H1 (cell line): ENCODE measurements around the gene LARGE2. TPM values are rescaled to one million over a fixed set of nuclear protein-coding genes. Genes with fewer than 3 reads are reported as not detected.

Experiments
- CTCF ChIA-PET: fragments of 300-600 bp; sonication (Branson Sonifier 250); formaldehyde crosslinking; loops from one replicate; lab custom pipeline; 2021; ENCODE audit not compliant: partially characterized antibody; lab: Charles Lee
- POLR2A ChIA-PET: fragments of 300-600 bp; sonication (Branson Sonifier 250); formaldehyde crosslinking; loops from one replicate; lab custom pipeline; 2021; ENCODE audit warnings: inconsistent platforms; ENCODE audit not compliant: partially characterized antibody; lab: Charles Lee
- DNase-seq, 2 experiments: peaks; one replicate each; pipeline versions ENCODE4 v3.0.0 to v3.0.0-alpha.2; 2010 to 2022; ENCODE audit warnings: low spot score in 2 of 2, low read depth in 1 of 2, mixed read lengths in 1 of 2
- FAIRE-seq: peaks from 2 replicates; lab custom pipeline; 2011; peaks lifted over from hg19 to GRCh38; lab: Jason Lieb, UNC
- H2AFZ ChIP-seq: 2 replicates; pipeline ENCODE4 v1.8.1; 2012; ENCODE audit warnings: low read length, inconsistent platforms
- H2AK5ac ChIP-seq: 2 replicates; pipeline ENCODE4 v1.6.1; 2013; ENCODE audit warnings: low read depth, low read length
- H2BK120ac ChIP-seq: replicated peaks from 2 replicates; pipeline ENCODE3; 2013; ENCODE audit warnings: low read depth, low read length, inconsistent platforms
- H2BK12ac ChIP-seq: 2 replicates; pipeline ENCODE4 v1.6.1; 2013; ENCODE audit warnings: low read depth, low read length
- H2BK15ac ChIP-seq: 2 replicates; pipeline ENCODE4 v1.6.1; 2013; ENCODE audit warnings: low read length
- H2BK20ac ChIP-seq: 2 replicates; pipeline ENCODE4 v1.6.1; 2013; ENCODE audit warnings: low read length
- H2BK5ac ChIP-seq: 2 replicates; pipeline ENCODE4 v1.6.1; 2013; ENCODE audit warnings: low read depth, low read length
- H3K14ac ChIP-seq: 2 replicates; pipeline ENCODE4 v1.6.1; 2013; ENCODE audit warnings: inconsistent platforms; ENCODE audit not compliant: insufficient read length
- H3K18ac ChIP-seq: 2 replicates; pipeline ENCODE4 v1.6.1; 2013; ENCODE audit warnings: low read length; ENCODE audit errors: extremely low read depth
- H3K23ac ChIP-seq: 2 replicates; pipeline ENCODE4 v1.6.1; 2013; ENCODE audit warnings: inconsistent platforms; ENCODE audit not compliant: insufficient read length
- H3K23me2 ChIP-seq: 2 replicates; pipeline ENCODE4 v1.6.1; 2013; ENCODE audit warnings: low read depth, low read length
- H3K27ac ChIP-seq: 2 replicates; pipeline ENCODE4 v1.6.1; 2011; ENCODE audit warnings: low read depth, low read length, inconsistent platforms
- H3K27me3 ChIP-seq, 4 experiments: replicated peaks in 1 of 4; 1 replicate in 1 of 4; 2 replicates in 3 of 4; pipeline versions ENCODE4 v1.6.1 to v1.8.1; 2011 to 2013; ENCODE audit warnings: low read length in 3 of 4, mild to moderate bottlenecking in 3 of 4, inconsistent platforms in 2 of 4, mixed read lengths in 2 of 4, moderate library complexity in 1 of 4; ENCODE audit not compliant: control insufficient read depth in 3 of 4, insufficient read depth in 3 of 4; ENCODE audit errors: extremely low read depth in 1 of 4
- H3K36me3 ChIP-seq, 4 experiments: 2 replicates each; pipeline versions ENCODE4 v1.6.1 to v1.8.1; 2011 to 2013; ENCODE audit warnings: mild to moderate bottlenecking in 4 of 4, low read length in 3 of 4, moderate library complexity in 2 of 4, control low read depth in 1 of 4, inconsistent platforms in 1 of 4; ENCODE audit not compliant: insufficient read depth in 4 of 4, control insufficient read depth in 2 of 4
- H3K4ac ChIP-seq: replicated peaks from 2 replicates; pipeline ENCODE3; 2013; ENCODE audit warnings: low read length, low read depth, mixed read lengths, inconsistent platforms; ENCODE audit not compliant: insufficient read length
- H3K4me1 ChIP-seq, 4 experiments: replicated peaks in 1 of 4; 1 replicate in 1 of 4; 2 replicates in 3 of 4; pipeline versions ENCODE4 v1.6.1 to v1.8.1; 2011 to 2013; ENCODE audit warnings: low read length in 3 of 4, inconsistent platforms in 2 of 4, mixed read lengths in 1 of 4; ENCODE audit not compliant: insufficient read depth in 4 of 4, control insufficient read depth in 3 of 4
- H3K4me2 ChIP-seq, 2 experiments: 2 replicates each; pipeline versions ENCODE4 v1.6.1 to v1.8.1; 2011 to 2013; ENCODE audit warnings: low read depth in 2 of 2, low read length in 2 of 2, control low read depth in 1 of 2, inconsistent platforms in 1 of 2, mild to moderate bottlenecking in 1 of 2; ENCODE audit not compliant: insufficient read depth in 1 of 2
- H3K4me3 ChIP-seq, 4 experiments: fragments of 200-600, 300-600 bp in 1 of 4; sonication (generic), shearing (Covaris generic), sonication (Bioruptor Twin) in 1 of 4; 2 replicates each; pipeline versions ENCODE4 v1.5.1 to v1.8.1; 2011 to 2016; ENCODE audit warnings: low read length in 4 of 4, low read depth in 3 of 4, control low read depth in 2 of 4, inconsistent platforms in 2 of 4, mild to moderate bottlenecking in 2 of 4, mixed read lengths in 1 of 4, moderate library complexity in 1 of 4; ENCODE audit not compliant: insufficient read depth in 2 of 4; ENCODE audit errors: extremely low read depth in 1 of 4
- H3K56ac ChIP-seq: replicated peaks from 2 replicates; pipeline ENCODE3; 2013; ENCODE audit warnings: low read depth, mild to moderate bottlenecking, mixed read lengths, low read length, inconsistent platforms; ENCODE audit not compliant: insufficient read length
- H3K79me1 ChIP-seq: 2 replicates; pipeline ENCODE4 v1.6.1; 2013; ENCODE audit warnings: low read depth, low read length, control low read depth
- H3K79me2 ChIP-seq, 2 experiments: 2 replicates each; pipeline versions ENCODE4 v1.6.1 to v1.8.1; 2012 to 2013; ENCODE audit warnings: low read length in 2 of 2, mild to moderate bottlenecking in 2 of 2, inconsistent platforms in 1 of 2; ENCODE audit not compliant: insufficient read depth in 2 of 2, control insufficient read depth in 1 of 2
- H3K9ac ChIP-seq, 4 experiments: replicated peaks in 1 of 4; 1 replicate in 1 of 4; 2 replicates in 3 of 4; pipeline versions ENCODE4 v1.6.1 to v1.8.1; 2011 to 2013; ENCODE audit warnings: low read depth in 3 of 4, low read length in 3 of 4, control low read depth in 2 of 4, mild to moderate bottlenecking in 2 of 4, moderate library complexity in 2 of 4, inconsistent platforms in 1 of 4; ENCODE audit errors: extremely low read depth in 1 of 4
- H3K9me3 ChIP-seq, 2 experiments: 2 replicates each; pipeline versions ENCODE4 v1.6.1 to v1.8.1; 2012 to 2013; ENCODE audit warnings: mild to moderate bottlenecking in 2 of 2, moderate library complexity in 2 of 2, control low read depth in 1 of 2, inconsistent platforms in 1 of 2, low read depth in 1 of 2, low read length in 1 of 2, mixed read lengths in 1 of 2; ENCODE audit not compliant: insufficient read depth in 2 of 2
- H4K20me1 ChIP-seq, 2 experiments: replicated peaks in 1 of 2; 2 replicates each; pipeline versions ENCODE3 to v1.8.1; 2011 to 2013; ENCODE audit warnings: inconsistent platforms in 2 of 2, low read length in 2 of 2, mild to moderate bottlenecking in 1 of 2; ENCODE audit not compliant: insufficient read depth in 2 of 2, control insufficient read depth in 1 of 2
- H4K5ac ChIP-seq: 2 replicates; pipeline ENCODE4 v1.6.1; 2013; ENCODE audit warnings: low read length, low read depth, mixed read lengths, inconsistent platforms; ENCODE audit not compliant: insufficient read length
- H4K8ac ChIP-seq: 2 replicates; pipeline ENCODE4 v1.8.0; 2013; ENCODE audit warnings: mild to moderate bottlenecking, moderate library complexity, low read length, inconsistent platforms; ENCODE audit not compliant: insufficient read depth; ENCODE audit errors: extremely low read depth
- H4K91ac ChIP-seq: replicated peaks from 2 replicates; pipeline ENCODE3; 2013; ENCODE audit warnings: low read length, mixed read lengths, inconsistent platforms; ENCODE audit not compliant: insufficient read length
- MAFK ChIP-seq: IDR thresholded peaks from 2 replicates; pipeline ENCODE4 v1.6.1; 2012; ENCODE audit warnings: low read depth, mild to moderate bottlenecking, improper control_type of control experiment, low read length
- NANOG ChIP-seq: IDR thresholded peaks from 2 replicates; pipeline ENCODE4 v1.6.1; 2011; ENCODE audit warnings: low read length, low read depth, mild to moderate bottlenecking, inconsistent platforms; ENCODE audit not compliant: insufficient read depth, poor library complexity, severe bottlenecking
- SP2 ChIP-seq: IDR thresholded peaks from 2 replicates; pipeline ENCODE4 v1.6.1; 2012; ENCODE audit warnings: mild to moderate bottlenecking, low read length, inconsistent platforms
- WGBS, 2 experiments: shearing (Covaris generic) in 1 of 2; methylation state at CpG; one replicate each; pipeline versions ENCODE4 v1.1.6 to v1.1.7; 2013 to 2015; ENCODE audit warnings: low lambda C conversion rate in 2 of 2, mixed read lengths in 2 of 2, inconsistent platforms in 1 of 2, low coverage in 1 of 2, missing lambda C conversion rate in 1 of 2; ENCODE audit not compliant: insufficient replicate concordance in 2 of 2, insufficient coverage in 1 of 2, insufficient read length in 1 of 2; ENCODE audit errors: extremely low coverage in 1 of 2, missing lambda C conversion rate in 1 of 2; 5-methylcytosine and 5-hydroxymethylcytosine counted together
- polyA plus RNA-seq, 7 experiments: library from polyadenylated mRNA; depleted of rRNA in 3 of 7; stranded (reverse) in 5 of 7; unstranded in 2 of 7; fragments of >200 nt in 5 of 7; fragments of 200-250 nt in 2 of 7; gene quantifications; 1 replicate in 5 of 7; 2 replicates in 1 of 7; 4 replicates in 1 of 7; pipeline versions ENCODE4 v1.2.1 to v1.2.3, GENCODE V29; 2011 to 2013; ENCODE audit warnings: missing spikeins in 2 of 7, mixed read lengths in 2 of 7
- total RNA-seq: library from RNA; stranded (reverse); fragmentation: NEBNext Ultra II Directional; extraction: Animal tissue kit (Norgen Biotek cat#: 25700); gene quantifications from 2 replicates; pipeline ENCODE4 v1.2.1, GENCODE V29; 2021
- TF ChIP-seq, protein P1 (sequence below), 3 experiments: IDR thresholded peaks; 1 replicate in 2 of 3; 2 replicates in 1 of 3; pipeline versions ENCODE4 v1.5.1 to v1.6.1; 2011; ENCODE audit warnings: low read length in 3 of 3, mild to moderate bottlenecking in 3 of 3, inconsistent platforms in 2 of 3, low read depth in 1 of 3, moderate library complexity in 1 of 3; ENCODE audit not compliant: insufficient read depth in 1 of 3; ENCODE audit errors: control extremely low read depth in 1 of 3
- TF ChIP-seq, protein P2 (sequence below): IDR thresholded peaks from 2 replicates; pipeline ENCODE4 v1.6.1; 2011; ENCODE audit warnings: low read depth, mild to moderate bottlenecking, low read length; ENCODE audit not compliant: insufficient read depth
- TF ChIP-seq, protein P3 (sequence below): IDR thresholded peaks from 2 replicates; pipeline ENCODE4 v1.6.1; 2012; ENCODE audit warnings: inconsistent platforms

The LARGE2 gene
- total and polyA plus RNA-seq, 2 of the 8 experiments (the other 6 are each of a cell fraction or from before 2014, with no cell fraction given): 111 to 137 TPM

DNA sequence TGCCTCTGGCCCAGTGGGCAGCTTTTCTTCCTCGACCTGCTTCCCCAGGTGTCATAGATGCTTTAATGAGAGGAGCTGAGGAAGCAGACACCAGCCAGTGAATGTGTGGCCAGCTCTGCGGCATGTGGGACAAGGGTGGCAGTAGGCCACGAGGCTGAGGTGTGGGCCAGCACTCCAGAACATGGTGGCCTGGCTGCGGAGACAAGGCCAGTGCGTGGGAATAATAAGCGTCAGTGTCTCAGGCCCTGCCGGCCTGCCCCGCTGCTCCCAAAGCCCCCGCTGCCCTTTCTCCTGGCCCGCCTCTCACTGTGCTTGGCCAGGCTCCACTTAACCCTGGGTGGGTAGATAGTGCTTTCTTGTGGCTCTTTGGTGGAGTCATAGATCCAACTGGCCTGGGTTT, 34.9 kb upstream of the LARGE2 start:
- WGBS, 2 experiments: 93% methylated on average over 8 of the region's 10 CpGs; no CpG with 5 or more reads in 1 of the 2 experiments
- no peak for FAIRE-seq

More for the DNA sequence above, 34.9 kb upstream of the LARGE2 start:
- H3K23me2 ChIP-seq: peaks cover 8% of the 10 kb centered on the region; the same call in 1 of the 2 replicates
- H3K79me1 ChIP-seq: no peaks in the 10 kb centered on the region; the same call in 1 of the 2 replicates
- no peak overlapping the region for H3K56ac ChIP-seq
- H2BK120ac ChIP-seq: no peak overlapping the region
- H3K27ac ChIP-seq: no peak overlapping the region
- H4K8ac ChIP-seq: no peak overlapping the region; the same call in 1 of the 2 replicates
- no peak overlapping the region for H3K4ac ChIP-seq
- H3K9ac ChIP-seq: no peak overlapping the region
- peaks cover 0 to 9% of the 10 kb centered on the region in 2 experiments for H4K20me1 ChIP-seq
- no peaks in the 10 kb centered on the region; a peak in 2 of 7 replicates for H3K27me3 ChIP-seq
- H3K36me3 ChIP-seq: no peaks in the 10 kb centered on the region
- no peak overlapping the region for H3K4me3 ChIP-seq
- ChIA-PET POLR2A (interaction anchor here (1.2 to 3.2 kb wide), 5 partner anchors 8 to 408 kb away, joined by 3 to 14 read pairs (median 4); partner anchors contain the start of gene LARGE2), CTCF (interaction anchor here (1.1 to 5.7 kb wide), 5 partner anchors 11 to 39 kb away, joined by 3 to 32 read pairs (median 4); partner anchors contain the start of gene LARGE2)
- H2BK5ac ChIP-seq: no peak overlapping the region; the same call in 1 of the 2 replicates
- no peaks in the 10 kb centered on the region; a peak in 1 of 4 replicates for H3K79me2 ChIP-seq
- H2BK15ac ChIP-seq: no peak overlapping the region
- no peak for DNase-seq
- no peak overlapping the region for H3K4me2 ChIP-seq
- peaks cover 0 to 10% (median 5%) of the 10 kb centered on the region in 4 experiments; a peak in 5 of 7 replicates for H3K4me1 ChIP-seq
- H3K14ac ChIP-seq: no peak overlapping the region
- no peak overlapping the region for H4K5ac ChIP-seq
- H3K23ac ChIP-seq: no peak overlapping the region
- H2BK12ac ChIP-seq: no peak overlapping the region
- no peak overlapping the region for H2AK5ac ChIP-seq
- no peak overlapping the region for H3K18ac ChIP-seq
- TF ChIP-seq MAFK (no peak), NANOG (no peak), SP2 (no peak)
- TF ChIP-seq, protein P1, sequence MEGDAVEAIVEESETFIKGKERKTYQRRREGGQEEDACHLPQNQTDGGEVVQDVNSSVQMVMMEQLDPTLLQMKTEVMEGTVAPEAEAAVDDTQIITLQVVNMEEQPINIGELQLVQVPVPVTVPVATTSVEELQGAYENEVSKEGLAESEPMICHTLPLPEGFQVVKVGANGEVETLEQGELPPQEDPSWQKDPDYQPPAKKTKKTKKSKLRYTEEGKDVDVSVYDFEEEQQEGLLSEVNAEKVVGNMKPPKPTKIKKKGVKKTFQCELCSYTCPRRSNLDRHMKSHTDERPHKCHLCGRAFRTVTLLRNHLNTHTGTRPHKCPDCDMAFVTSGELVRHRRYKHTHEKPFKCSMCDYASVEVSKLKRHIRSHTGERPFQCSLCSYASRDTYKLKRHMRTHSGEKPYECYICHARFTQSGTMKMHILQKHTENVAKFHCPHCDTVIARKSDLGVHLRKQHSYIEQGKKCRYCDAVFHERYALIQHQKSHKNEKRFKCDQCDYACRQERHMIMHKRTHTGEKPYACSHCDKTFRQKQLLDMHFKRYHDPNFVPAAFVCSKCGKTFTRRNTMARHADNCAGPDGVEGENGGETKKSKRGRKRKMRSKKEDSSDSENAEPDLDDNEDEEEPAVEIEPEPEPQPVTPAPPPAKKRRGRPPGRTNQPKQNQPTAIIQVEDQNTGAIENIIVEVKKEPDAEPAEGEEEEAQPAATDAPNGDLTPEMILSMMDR (IDR thresholded peaks at IDR 0.05; ENCODE audit: control extremely low read depth in 1 of 3, insufficient read depth in 1 of 3, low read depth in 1 of 3, low read length in 3 of 3): no peak
- TF ChIP-seq, protein P2, sequence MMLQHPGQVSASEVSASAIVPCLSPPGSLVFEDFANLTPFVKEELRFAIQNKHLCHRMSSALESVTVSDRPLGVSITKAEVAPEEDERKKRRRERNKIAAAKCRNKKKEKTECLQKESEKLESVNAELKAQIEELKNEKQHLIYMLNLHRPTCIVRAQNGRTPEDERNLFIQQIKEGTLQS: no peak
- TF ChIP-seq, protein P3, sequence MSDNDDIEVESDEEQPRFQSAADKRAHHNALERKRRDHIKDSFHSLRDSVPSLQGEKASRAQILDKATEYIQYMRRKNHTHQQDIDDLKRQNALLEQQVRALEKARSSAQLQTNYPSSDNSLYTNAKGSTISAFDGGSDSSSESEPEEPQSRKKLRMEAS: no peak
- H3K9me3 ChIP-seq: no peaks in the 10 kb centered on the region
- H2AFZ ChIP-seq: no peak overlapping the region
- no peak overlapping the region for H4K91ac ChIP-seq
- H2BK20ac ChIP-seq: no peak overlapping the region
